GM19468 (cell line): ENCODE measurements around the gene RPS15.
"Not testable (repeated sequence)": the region's sequence is repeated elsewhere in the genome, so short reads cannot be mapped to it uniquely, and the experiment has no call there.

Experiments
- ATAC-seq: cut with Tn5 transposase; IDR thresholded peaks from one replicate; pipeline ENCODE4 v1.9.1; 2021; ENCODE audit warnings: mild to moderate bottlenecking, moderate library complexity, moderate number of reproducible peaks; ENCODE audit not compliant: unreplicated experiment; ENCODE audit errors: extremely low read depth

RPS15 gene

GRCh38 chr19:1417681-1418495 is 20.3 kb upstream of the RPS15 start:
- ATAC-seq, result no peak

GRCh38 chr19:1418496-1418775 is 19.8 kb upstream of the RPS15 start:
- ATAC-seq, result no peak

- ATAC-seq, result no peak
Observed at GRCh38 chr19:1418951-1419738, 19.1 kb upstream of the RPS15 start.

- ATAC-seq, result not testable (repeated sequence)
Observed at GRCh38 chr19:1420085-1420484, 18.1 kb upstream of the RPS15 start.

GRCh38 chr19:1420590-1420989 is 17.6 kb upstream of the RPS15 start:
- no peak for ATAC-seq

- no peak for ATAC-seq
Observed at GRCh38 chr19:1421218-1421957, 16.8 kb upstream of the RPS15 start.

- ATAC-seq, result no peak
Observed at GRCh38 chr19:1421958-1422305, 16.3 kb upstream of the RPS15 start.

GRCh38 chr19:1422360-1422759 is 15.8 kb upstream of the RPS15 start:
- no peak for ATAC-seq

GRCh38 chr19:1422943-1423342 is 15.3 kb upstream of the RPS15 start:
- no peak for ATAC-seq

GRCh38 chr19:1423436-1424191 is 14.6 kb upstream of the RPS15 start:
- no peak for ATAC-seq

- ATAC-seq, result no peak
Observed at GRCh38 chr19:1424192-1424955, 13.8 kb upstream of the RPS15 start.

- ATAC-seq, result no peak
Observed at GRCh38 chr19:1425102-1425837, 12.9 kb upstream of the RPS15 start.

GRCh38 chr19:1425902-1426301 is 12.3 kb upstream of the RPS15 start:
- ATAC-seq, result no peak

- ATAC-seq, result no peak
Observed at GRCh38 chr19:1426736-1427135, 11.5 kb upstream of the RPS15 start.

- no peak for ATAC-seq
Observed at GRCh38 chr19:1427221-1427920, 10.8 kb upstream of the RPS15 start.

GRCh38 chr19:1428738-1429391 is 9.3 kb upstream of the RPS15 start:
- no peak for ATAC-seq

- ATAC-seq, result no peak
Observed at GRCh38 chr19:1429750-1430149, 8.4 kb upstream of the RPS15 start.

- ATAC-seq, result no peak
Observed at GRCh38 chr19:1430246-1430645, 8.0 kb upstream of the RPS15 start.
